Liver (tissue), 9 donors: ENCODE measurements around the gene BMP10. TPM values are rescaled to one million over a fixed set of nuclear protein-coding genes. Genes with fewer than 3 reads are reported as not detected.

ENCODE experiments used
- DNase-seq: peaks from one replicate; pipeline ENCODE4 v3.0.0-alpha.2; 2017; ENCODE audit warnings: low spot score
- H3K27ac ChIP-seq, 2 donors: one replicate each; pipeline ENCODE4 v1.7.0; 2013; ENCODE audit warnings: inconsistent platforms in 2 of 2, low read length in 2 of 2, control low read depth in 1 of 2, low read depth in 1 of 2, mild to moderate bottlenecking in 1 of 2
- H3K27me3 ChIP-seq, 4 donors: one replicate each; pipeline versions ENCODE4 v1.6.1 to v1.7.0; 2013; ENCODE audit warnings: low read length in 3 of 4, inconsistent platforms in 1 of 4, mild to moderate bottlenecking in 1 of 4, moderate library complexity in 1 of 4; ENCODE audit not compliant: control insufficient read depth in 4 of 4, insufficient read depth in 4 of 4
- H3K36me3 ChIP-seq, 4 donors: one replicate each; pipeline versions ENCODE4 v1.6.1 to v1.7.0; 2013; ENCODE audit warnings: low read length in 3 of 4, mild to moderate bottlenecking in 3 of 4, low read depth in 1 of 4, moderate library complexity in 1 of 4; ENCODE audit not compliant: control insufficient read depth in 4 of 4, insufficient read depth in 3 of 4
- H3K4me1 ChIP-seq, 4 donors: one replicate each; pipeline versions ENCODE4 v1.6.1 to v1.7.0; 2013; ENCODE audit warnings: low read length in 3 of 4, mild to moderate bottlenecking in 3 of 4, moderate library complexity in 1 of 4; ENCODE audit not compliant: control insufficient read depth in 4 of 4, insufficient read depth in 4 of 4
- H3K4me3 ChIP-seq, 3 donors: one replicate each; pipeline versions ENCODE4 v1.6.1 to v1.7.0; 2013; ENCODE audit warnings: low read length in 3 of 3, control low read depth in 1 of 3, low read depth in 1 of 3, mild to moderate bottlenecking in 1 of 3
- H3K9ac ChIP-seq, 2 donors: one replicate each; pipeline ENCODE4 v1.7.0; 2013; ENCODE audit warnings: low read length in 2 of 2, mild to moderate bottlenecking in 2 of 2, moderate library complexity in 2 of 2, control low read depth in 1 of 2, low read depth in 1 of 2
- H3K9me3 ChIP-seq, 4 donors: one replicate each; pipeline versions ENCODE4 v1.6.1 to v1.7.0; 2013; ENCODE audit warnings: low read length in 3 of 4; ENCODE audit not compliant: control insufficient read depth in 4 of 4
- EGR1 ChIP-seq, 2 donors: IDR thresholded peaks; 2 replicates each; pipeline ENCODE4 v1.6.1; 2016 to 2018; ENCODE audit warnings: antibody characterized with exemption in 2 of 2, low read depth in 2 of 2
- FOXA1 ChIP-seq: IDR thresholded peaks from 2 replicates; pipeline ENCODE4 v1.6.1; 2016; ENCODE audit warnings: antibody characterized with exemption
- FOXA2 ChIP-seq: IDR thresholded peaks from 2 replicates; pipeline ENCODE4 v1.6.1; 2016; ENCODE audit warnings: antibody characterized with exemption
- GABPA ChIP-seq, 2 donors: IDR thresholded peaks in 1 of 2; conservative IDR thresholded peaks in 1 of 2; 2 replicates each; pipeline ENCODE4 v1.6.1; 2016; ENCODE audit warnings: antibody characterized with exemption in 2 of 2, mild to moderate bottlenecking in 1 of 2, moderate library complexity in 1 of 2
- HNF4A ChIP-seq, 2 donors: conservative IDR thresholded peaks; 2 replicates each; pipeline ENCODE4 v1.6.1; 2016; ENCODE audit warnings: antibody characterized with exemption in 2 of 2, mild to moderate bottlenecking in 2 of 2
- HNF4G ChIP-seq: IDR thresholded peaks from 2 replicates; pipeline ENCODE4 v1.6.1; 2016; ENCODE audit warnings: antibody characterized with exemption
- JUND ChIP-seq, 2 donors: IDR thresholded peaks; 2 replicates each; pipeline ENCODE4 v1.6.1; 2016; ENCODE audit warnings: antibody characterized with exemption in 2 of 2
- NR2F2 ChIP-seq: IDR thresholded peaks from 2 replicates; pipeline ENCODE4 v1.6.1; 2016; ENCODE audit warnings: antibody characterized with exemption
- RAD21 ChIP-seq, 2 donors: IDR thresholded peaks; 2 replicates each; pipeline ENCODE4 v1.6.1; 2016; ENCODE audit warnings: antibody characterized with exemption in 2 of 2, mild to moderate bottlenecking in 2 of 2
- RXRA ChIP-seq, 2 donors: IDR thresholded peaks; 2 replicates each; pipeline ENCODE4 v1.6.1; 2017 to 2018; ENCODE audit warnings: antibody characterized with exemption in 2 of 2, mild to moderate bottlenecking in 1 of 2
- SP1 ChIP-seq: IDR thresholded peaks from 2 replicates; pipeline ENCODE4 v1.6.1; 2018; ENCODE audit warnings: antibody characterized with exemption, mild to moderate bottlenecking
- TAF1 ChIP-seq: conservative IDR thresholded peaks from 2 replicates; pipeline ENCODE4 v1.6.1; 2016; ENCODE audit warnings: antibody characterized with exemption, mild to moderate bottlenecking
- YY1 ChIP-seq: IDR thresholded peaks from 2 replicates; pipeline ENCODE4 v1.6.1; 2016; ENCODE audit warnings: antibody characterized with exemption, mild to moderate bottlenecking
- WGBS: extraction: QIAGEN DNeasy Blood & Tissue Kit; methylation state at CpG from one replicate; pipeline ENCODE4 v1.1.7; 2013; 5-methylcytosine and 5-hydroxymethylcytosine counted together
- polyA plus RNA-seq, 2 donors: library from polyadenylated mRNA; stranded (reverse) in 1 of 2; unstranded in 1 of 2; fragments of 200-250 nt in 1 of 2; fragments of >200 nt in 1 of 2; fragmentation: Nextera tagmentation in 1 of 2; extraction: Ambion mirVana in 1 of 2; gene quantifications; one replicate each; pipeline versions ENCODE4 v1.2.1 to v1.2.3, GENCODE V29; 2013 to 2015
- total RNA-seq, 2 donors: library from RNA; depleted of rRNA; stranded (reverse); fragments of >200 nt; gene quantifications; one replicate each; pipeline ENCODE4 v1.2.3, GENCODE V29; 2014
- TF ChIP-seq, protein P1 (sequence below): IDR thresholded peaks from 2 replicates; pipeline ENCODE4 v1.6.1; 2016; ENCODE audit warnings: antibody characterized with exemption, mild to moderate bottlenecking
- TF ChIP-seq, protein P2 (sequence below): IDR thresholded peaks from 2 replicates; pipeline ENCODE4 v1.6.1; 2016; ENCODE audit warnings: antibody characterized with exemption
- TF ChIP-seq, protein P3 (sequence below): IDR thresholded peaks from 2 replicates; pipeline ENCODE4 v1.6.1; 2016; ENCODE audit warnings: antibody characterized with exemption
- TF ChIP-seq, protein P4 (sequence below): fragments of 150-350 bp; IDR thresholded peaks from 2 replicates; pipeline ENCODE4 v1.5.1; 2017; ENCODE audit warnings: improper control_type of control experiment, low read depth, low read length; ENCODE audit not compliant: missing input control
- TF ChIP-seq, protein P5 (sequence below): IDR thresholded peaks from 2 replicates; pipeline ENCODE4 v1.6.1; 2016; ENCODE audit warnings: antibody characterized with exemption
- donor health status: healthy.
- donor health status: healthy.
- donor health status: healthy.
- donor health status: healthy.
- donor health status: healthy.

Gene BMP10
- total and polyA plus RNA-seq, 4 donors: 0.39 to 10.0 (median 8.7) TPM

DNA sequence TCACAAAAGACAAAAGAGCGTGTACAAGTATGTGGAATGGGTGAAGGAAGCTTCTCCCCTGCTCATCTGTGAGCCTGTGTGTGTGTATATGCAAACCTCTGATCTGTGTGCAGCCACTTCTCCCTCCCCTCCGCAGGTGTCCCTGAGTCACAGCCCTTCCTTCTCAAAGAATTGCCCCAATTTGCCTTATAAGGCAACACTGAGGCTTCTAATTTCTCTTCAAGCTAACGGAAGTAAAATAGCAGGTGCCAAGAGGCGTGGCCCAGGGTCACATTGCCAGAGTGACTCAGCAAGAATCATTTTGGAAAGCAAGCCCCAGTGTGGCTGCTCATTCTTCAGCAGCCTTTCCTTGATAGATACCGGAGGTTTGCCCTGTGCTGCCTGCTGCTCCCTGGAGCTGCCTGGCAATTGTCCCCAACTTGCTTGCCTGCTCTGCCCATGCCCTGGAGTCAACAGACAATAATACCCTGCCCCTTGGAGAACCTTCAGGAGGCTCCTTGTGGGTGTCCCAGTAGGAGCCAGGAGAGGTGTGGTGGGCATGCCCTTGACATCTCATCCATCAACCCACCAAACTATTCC is 37.3 kb upstream of the BMP10 start:
- peak; percentile 58 for DNase-seq
- 54% methylated on average over 5 of the region's 5 CpGs for WGBS
- Histone ChIP-seq H3K9ac (no peak overlapping the region), H3K27me3 (no peaks in the 10 kb centered on the region), H3K36me3 (no peaks in the 10 kb centered on the region), H3K4me1 (peaks cover 0 to 9% (median 2%) of the 10 kb centered on the region in 4 donors), H3K27ac (peak overlapping the region in 1 of 2 donors; percentile 37), H3K4me3 (no peak overlapping the region), H3K9me3 (no peaks in the 10 kb centered on the region)
- TF ChIP-seq GABPA (IDR thresholded peaks at IDR 0.05 in 1 of 2, conservative IDR thresholded peaks at IDR 0.05 in 1 of 2) (peak in 1 of 2 donors; percentile 29), JUND (IDR thresholded peaks at IDR 0.05) (peak in 1 of 2 donors; percentile 37), NR2F2 (peak; percentile 44)
- TF ChIP-seq, protein P1, sequence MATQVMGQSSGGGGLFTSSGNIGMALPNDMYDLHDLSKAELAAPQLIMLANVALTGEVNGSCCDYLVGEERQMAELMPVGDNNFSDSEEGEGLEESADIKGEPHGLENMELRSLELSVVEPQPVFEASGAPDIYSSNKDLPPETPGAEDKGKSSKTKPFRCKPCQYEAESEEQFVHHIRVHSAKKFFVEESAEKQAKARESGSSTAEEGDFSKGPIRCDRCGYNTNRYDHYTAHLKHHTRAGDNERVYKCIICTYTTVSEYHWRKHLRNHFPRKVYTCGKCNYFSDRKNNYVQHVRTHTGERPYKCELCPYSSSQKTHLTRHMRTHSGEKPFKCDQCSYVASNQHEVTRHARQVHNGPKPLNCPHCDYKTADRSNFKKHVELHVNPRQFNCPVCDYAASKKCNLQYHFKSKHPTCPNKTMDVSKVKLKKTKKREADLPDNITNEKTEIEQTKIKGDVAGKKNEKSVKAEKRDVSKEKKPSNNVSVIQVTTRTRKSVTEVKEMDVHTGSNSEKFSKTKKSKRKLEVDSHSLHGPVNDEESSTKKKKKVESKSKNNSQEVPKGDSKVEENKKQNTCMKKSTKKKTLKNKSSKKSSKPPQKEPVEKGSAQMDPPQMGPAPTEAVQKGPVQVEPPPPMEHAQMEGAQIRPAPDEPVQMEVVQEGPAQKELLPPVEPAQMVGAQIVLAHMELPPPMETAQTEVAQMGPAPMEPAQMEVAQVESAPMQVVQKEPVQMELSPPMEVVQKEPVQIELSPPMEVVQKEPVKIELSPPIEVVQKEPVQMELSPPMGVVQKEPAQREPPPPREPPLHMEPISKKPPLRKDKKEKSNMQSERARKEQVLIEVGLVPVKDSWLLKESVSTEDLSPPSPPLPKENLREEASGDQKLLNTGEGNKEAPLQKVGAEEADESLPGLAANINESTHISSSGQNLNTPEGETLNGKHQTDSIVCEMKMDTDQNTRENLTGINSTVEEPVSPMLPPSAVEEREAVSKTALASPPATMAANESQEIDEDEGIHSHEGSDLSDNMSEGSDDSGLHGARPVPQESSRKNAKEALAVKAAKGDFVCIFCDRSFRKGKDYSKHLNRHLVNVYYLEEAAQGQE: no peak

DNA sequence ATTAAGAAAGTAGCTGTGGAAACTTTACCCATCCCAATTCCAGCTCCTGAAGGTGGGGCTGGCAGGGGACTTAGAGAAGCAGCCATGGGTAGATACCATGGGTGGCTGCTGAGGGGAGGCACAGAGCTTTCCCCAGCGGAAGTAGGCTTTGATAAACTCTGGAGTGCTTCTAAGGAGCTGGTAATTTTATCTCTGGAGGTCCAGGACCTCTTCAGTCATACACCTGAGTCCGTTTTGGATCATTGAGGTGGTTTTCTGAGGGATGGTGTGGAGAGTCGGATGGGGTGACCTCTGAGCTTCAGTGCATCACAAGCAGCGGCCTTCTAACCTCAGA is 36.7 kb upstream of the BMP10 start:
- DNase-seq: no peak
- TF ChIP-seq GABPA (IDR thresholded peaks at IDR 0.05 in 1 of 2, conservative IDR thresholded peaks at IDR 0.05 in 1 of 2) (no peak), SP1 (no peak), FOXA2 (no peak), EGR1 (IDR thresholded peaks at IDR 0.05; ENCODE audit: low read depth in 2 of 2) (no peak), RAD21 (IDR thresholded peaks at IDR 0.05) (no peak), HNF4A (conservative IDR thresholded peaks at IDR 0.05) (no peak), JUND (IDR thresholded peaks at IDR 0.05) (no peak), FOXA1 (no peak), NR2F2 (no peak), RXRA (IDR thresholded peaks at IDR 0.05) (no peak), HNF4G (no peak), TAF1 (no peak), YY1 (no peak)
- TF ChIP-seq, protein P2, sequence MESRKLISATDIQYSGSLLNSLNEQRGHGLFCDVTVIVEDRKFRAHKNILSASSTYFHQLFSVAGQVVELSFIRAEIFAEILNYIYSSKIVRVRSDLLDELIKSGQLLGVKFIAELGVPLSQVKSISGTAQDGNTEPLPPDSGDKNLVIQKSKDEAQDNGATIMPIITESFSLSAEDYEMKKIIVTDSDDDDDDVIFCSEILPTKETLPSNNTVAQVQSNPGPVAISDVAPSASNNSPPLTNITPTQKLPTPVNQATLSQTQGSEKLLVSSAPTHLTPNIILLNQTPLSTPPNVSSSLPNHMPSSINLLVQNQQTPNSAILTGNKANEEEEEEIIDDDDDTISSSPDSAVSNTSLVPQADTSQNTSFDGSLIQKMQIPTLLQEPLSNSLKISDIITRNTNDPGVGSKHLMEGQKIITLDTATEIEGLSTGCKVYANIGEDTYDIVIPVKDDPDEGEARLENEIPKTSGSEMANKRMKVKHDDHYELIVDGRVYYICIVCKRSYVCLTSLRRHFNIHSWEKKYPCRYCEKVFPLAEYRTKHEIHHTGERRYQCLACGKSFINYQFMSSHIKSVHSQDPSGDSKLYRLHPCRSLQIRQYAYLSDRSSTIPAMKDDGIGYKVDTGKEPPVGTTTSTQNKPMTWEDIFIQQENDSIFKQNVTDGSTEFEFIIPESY: no peak
- TF ChIP-seq, protein P3, sequence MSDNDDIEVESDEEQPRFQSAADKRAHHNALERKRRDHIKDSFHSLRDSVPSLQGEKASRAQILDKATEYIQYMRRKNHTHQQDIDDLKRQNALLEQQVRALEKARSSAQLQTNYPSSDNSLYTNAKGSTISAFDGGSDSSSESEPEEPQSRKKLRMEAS: no peak
- TF ChIP-seq, protein P1: no peak
- TF ChIP-seq, protein P4, sequence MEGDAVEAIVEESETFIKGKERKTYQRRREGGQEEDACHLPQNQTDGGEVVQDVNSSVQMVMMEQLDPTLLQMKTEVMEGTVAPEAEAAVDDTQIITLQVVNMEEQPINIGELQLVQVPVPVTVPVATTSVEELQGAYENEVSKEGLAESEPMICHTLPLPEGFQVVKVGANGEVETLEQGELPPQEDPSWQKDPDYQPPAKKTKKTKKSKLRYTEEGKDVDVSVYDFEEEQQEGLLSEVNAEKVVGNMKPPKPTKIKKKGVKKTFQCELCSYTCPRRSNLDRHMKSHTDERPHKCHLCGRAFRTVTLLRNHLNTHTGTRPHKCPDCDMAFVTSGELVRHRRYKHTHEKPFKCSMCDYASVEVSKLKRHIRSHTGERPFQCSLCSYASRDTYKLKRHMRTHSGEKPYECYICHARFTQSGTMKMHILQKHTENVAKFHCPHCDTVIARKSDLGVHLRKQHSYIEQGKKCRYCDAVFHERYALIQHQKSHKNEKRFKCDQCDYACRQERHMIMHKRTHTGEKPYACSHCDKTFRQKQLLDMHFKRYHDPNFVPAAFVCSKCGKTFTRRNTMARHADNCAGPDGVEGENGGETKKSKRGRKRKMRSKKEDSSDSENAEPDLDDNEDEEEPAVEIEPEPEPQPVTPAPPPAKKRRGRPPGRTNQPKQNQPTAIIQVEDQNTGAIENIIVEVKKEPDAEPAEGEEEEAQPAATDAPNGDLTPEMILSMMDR: no peak
- TF ChIP-seq, protein P5, sequence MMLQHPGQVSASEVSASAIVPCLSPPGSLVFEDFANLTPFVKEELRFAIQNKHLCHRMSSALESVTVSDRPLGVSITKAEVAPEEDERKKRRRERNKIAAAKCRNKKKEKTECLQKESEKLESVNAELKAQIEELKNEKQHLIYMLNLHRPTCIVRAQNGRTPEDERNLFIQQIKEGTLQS: no peak
- Histone ChIP-seq H3K4me3 (no peak overlapping the region), H3K9ac (no peak overlapping the region), H3K27ac (peak overlapping the region in 1 of 2 donors; percentile 26), H3K36me3 (no peaks in the 10 kb centered on the region), H3K27me3 (no peaks in the 10 kb centered on the region), H3K4me1 (peaks cover 0 to 9% (median 2%) of the 10 kb centered on the region in 4 donors), H3K9me3 (no peaks in the 10 kb centered on the region)
- 88% methylated on average over 4 of the region's 4 CpGs for WGBS
